Type B pancreatic cell (in vitro differentiated cells): ENCODE results near the gene IL4. TPM values are rescaled to one million over a fixed set of nuclear protein-coding genes. Genes with fewer than 3 reads are reported as not detected.

ENCODE experiments used
- DNase-seq: peaks from one replicate; pipeline ENCODE4 v3.0.0; 2021; ENCODE audit warnings: mixed read lengths; ENCODE audit not compliant: unreplicated experiment; ENCODE audit errors: extremely low spot score
- H3K27ac Mint-ChIP-seq: 2 replicates; pipeline ENCODE4 v1.8.0; 2021; ENCODE audit warnings: mild to moderate bottlenecking, mixed read lengths
- H3K27me3 Mint-ChIP-seq: 2 replicates; pipeline ENCODE4 v1.8.0; 2021; ENCODE audit warnings: mixed read lengths
- H3K36me3 Mint-ChIP-seq: 2 replicates; pipeline ENCODE4 v1.8.0; 2021; ENCODE audit warnings: mixed read lengths
- H3K4me1 Mint-ChIP-seq: one replicate; pipeline ENCODE4 v1.8.0; 2021; ENCODE audit warnings: mixed read lengths; ENCODE audit not compliant: unreplicated experiment
- H3K4me3 Mint-ChIP-seq: 2 replicates; pipeline ENCODE4 v1.8.0; 2021; ENCODE audit warnings: mild to moderate bottlenecking, mixed read lengths
- H3K9me3 Mint-ChIP-seq: 2 replicates; pipeline ENCODE4 v1.8.0; 2021; ENCODE audit warnings: mixed read lengths
- CTCF ChIP-seq: fragments of 200-600 bp; sonication (generic); conservative IDR thresholded peaks from 2 replicates; pipeline ENCODE4 v1.5.0; 2021; ENCODE audit warnings: antibody characterized with exemption, mild to moderate bottlenecking
- total RNA-seq: library from RNA; stranded (reverse); gene quantifications from 2 replicates; pipeline ENCODE4 v1.2.1, GENCODE V29; 2021; ENCODE audit warnings: low replicate concordance

The IL4 gene
- total RNA-seq, 1 donor from 2014 or later: not detected

GRCh38 chr5:132655821-132656773 is 17.7 kb upstream of the IL4 start:
- H3K4me3 Mint-ChIP-seq: peak overlapping the region; percentile 45
- no peaks in the 10 kb centered on the region for H3K9me3 Mint-ChIP-seq

GRCh38 chr5:132656774-132657355 is 16.9 kb upstream of the IL4 start:
- Mint-ChIP-seq H3K4me1 (peaks cover 4% of the 10 kb centered on the region), H3K9me3 (no peaks in the 10 kb centered on the region), H3K27me3 (peaks cover 46% of the 10 kb centered on the region), H3K36me3 (no peaks in the 10 kb centered on the region), H3K27ac (no peak overlapping the region), H3K4me3 (peak overlapping the region; percentile 36)
- no peak for TF ChIP-seq CTCF
- peak; percentile 64 for DNase-seq

More at GRCh38 chr5:132655821-132656773, 17.7 kb upstream of the IL4 start:
- peak; percentile 70 for DNase-seq
- H3K27ac Mint-ChIP-seq: no peak overlapping the region
- peaks cover 3% of the 10 kb centered on the region for H3K4me1 Mint-ChIP-seq
- no peak for TF ChIP-seq CTCF
- H3K27me3 Mint-ChIP-seq: peaks cover 47% of the 10 kb centered on the region
- H3K36me3 Mint-ChIP-seq: no peaks in the 10 kb centered on the region

GRCh38 chr5:132657676-132658380 is 16.0 kb upstream of the IL4 start, which contains the start of gene IL13:
TSS of gene IL13 (plus strand) at chr5:132658173. CDS start at chr5:132658187, 14 bp downstream.
- Mint-ChIP-seq H3K36me3 (no peaks in the 10 kb centered on the region), H3K4me3 (peak within 1 kb of the TSS; percentile 57), H3K9me3 (no peaks in the 10 kb centered on the region), H3K27me3 (peaks cover 42% of the 10 kb centered on the region), H3K4me1 (peaks cover 4% of the 10 kb centered on the region), H3K27ac (no peak within 1 kb of the TSS)
- TF ChIP-seq CTCF: no peak
- peak; percentile 58 for DNase-seq

- Mint-ChIP-seq H3K4me3 (peak overlapping the region; percentile 57), H3K9me3 (no peaks in the 10 kb centered on the region), H3K27me3 (peaks cover 39% of the 10 kb centered on the region), H3K4me1 (peaks cover 5% of the 10 kb centered on the region), H3K36me3 (no peaks in the 10 kb centered on the region), H3K27ac (no peak overlapping the region)
- no peak for DNase-seq
- no peak for TF ChIP-seq CTCF
These were observed 15.1 kb upstream of the IL4 start for GRCh38 chr5:132658381-132659302.
